GM10248 (cell line): ENCODE measurements around the gene PNPLA6.
A peak's percentile ranks its signal among the peaks of the same experiment; 100 is the strongest.

ENCODE experiments used
- CTCF ChIA-PET: fragments of 300-600 bp; sonication (Branson Sonifier 250); formaldehyde crosslinking; extraction: SDS; loops from one replicate; lab custom pipeline; 2021; ENCODE audit warnings: antibody characterized with exemption; lab: Yijun Ruan, JAX
- POLR2A ChIA-PET: fragments of 350-650 bp; sonication (Branson Sonifier 250); formaldehyde crosslinking; extraction: SDS; loops from one replicate; lab custom pipeline; 2020; ENCODE audit warnings: antibody characterized with exemption; lab: Yijun Ruan, JAX
- DNase-seq: peaks from one replicate; pipeline ENCODE4 v3.0.0; 2012; ENCODE audit errors: extremely low spot score
- CTCF ChIP-seq: IDR thresholded peaks from 2 replicates; pipeline ENCODE4 v1.5.1; 2012; ENCODE audit warnings: mild to moderate bottlenecking, low read depth; ENCODE audit errors: extremely low read depth, missing control alignments, control extremely low read depth

The PNPLA6 gene

GRCh38 chr19:7505682-7506384 lies 29.7 kb upstream of the PNPLA6 start:
- CTCF ChIA-PET: interaction anchor here (0.9 to 1.5 kb wide), 3 partner anchors 9 to 11 kb away, joined by 3 to 4 read pairs (median 3); a partner anchor contains a TSS
- no peak for TF ChIP-seq CTCF
- POLR2A ChIA-PET: no interaction called here
- DNase-seq: peak; percentile 75

GRCh38 chr19:7506385-7507328 lies 28.9 kb upstream of the PNPLA6 start:
- CTCF ChIA-PET: interaction anchor here (1.2 to 1.5 kb wide), 2 partner anchors 11 to 12 kb away, joined by 3 to 4 read pairs; no protein-coding TSS in a partner anchor
- peak; percentile 66 for DNase-seq

GRCh38 chr19:7507884-7508283 lies 27.6 kb upstream of the PNPLA6 start:
- no peak for DNase-seq
- ChIA-PET POLR2A (no interaction called here), CTCF (no interaction called here)
- no peak for TF ChIP-seq CTCF

More at GRCh38 chr19:7506385-7507328, 28.9 kb upstream of the PNPLA6 start:
- TF ChIP-seq CTCF: no peak
- POLR2A ChIA-PET: interaction anchor here (0.6 kb wide), 1 partner anchor 18 kb away, joined by 4 read pairs; the partner anchor contains the start of gene PEX11G

GRCh38 chr19:7509625-7510024 lies 25.9 kb upstream of the PNPLA6 start:
- POLR2A ChIA-PET: no interaction called here
- TF ChIP-seq CTCF: no peak
- no peak for DNase-seq
- CTCF ChIA-PET: no interaction called here

GRCh38 chr19:7512400-7512851 lies 23.1 kb upstream of the PNPLA6 start:
- CTCF ChIA-PET: interaction anchor here (1.5 to 2.3 kb wide), 3 partner anchors 16 to 71 kb away, joined by 3 to 10 read pairs (median 3); a partner anchor contains a TSS
- POLR2A ChIA-PET: no interaction called here
- DNase-seq: no peak
- no peak for TF ChIP-seq CTCF

GRCh38 chr19:7513809-7514642 lies 21.5 kb upstream of the PNPLA6 start:
- ChIA-PET POLR2A (no interaction called here), CTCF (interaction anchor here (0.6 to 2.3 kb wide), 3 partner anchors 17 to 344 kb away, joined by 3 to 10 read pairs (median 3); a partner anchor contains a TSS)
- DNase-seq: no peak
- no peak for TF ChIP-seq CTCF
